C1 segment of cervical spinal cord (tissue), 14 donors: ENCODE measurements around the gene USP31.

Experiments
- DNase-seq, 14 donors: peaks; one replicate each; lab custom pipeline; 2025; lab: John Stamatoyannopoulos, UW

USP31 gene

DNA sequence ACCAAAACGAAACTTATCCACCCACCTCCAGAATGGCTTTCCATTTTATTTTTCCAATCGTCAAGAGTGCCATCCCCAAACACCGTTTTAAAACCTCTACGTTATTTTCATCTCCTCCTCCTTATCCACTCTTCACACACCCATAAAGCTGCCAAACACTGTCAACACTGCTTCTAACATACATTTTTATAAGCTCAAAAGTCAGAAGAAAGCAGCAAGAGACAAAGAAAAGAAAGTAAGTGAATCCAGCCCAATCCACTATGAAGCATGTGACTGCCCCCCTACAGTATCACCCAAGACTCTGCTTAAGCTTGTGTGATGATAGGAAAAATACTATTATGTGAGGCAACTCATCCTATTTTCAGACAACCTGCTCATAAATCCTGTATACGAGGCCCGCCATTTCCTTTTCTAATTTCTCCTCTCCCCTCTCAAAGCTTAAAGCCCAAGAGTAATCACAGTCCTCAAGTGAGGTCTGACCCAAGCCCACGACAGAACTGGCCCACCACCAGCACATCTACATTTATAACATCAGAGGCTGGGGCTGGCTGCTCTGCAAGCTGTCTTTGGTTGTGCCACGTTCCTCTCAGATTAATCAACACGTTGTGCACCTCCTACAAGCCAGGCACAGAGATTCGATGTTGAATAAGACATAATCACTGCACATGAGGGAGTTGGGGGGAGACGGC lies 16.3 kb downstream of the USP31 start:
- peak in 2 of 14 donors; percentile 17 to 27 for DNase-seq

DNA sequence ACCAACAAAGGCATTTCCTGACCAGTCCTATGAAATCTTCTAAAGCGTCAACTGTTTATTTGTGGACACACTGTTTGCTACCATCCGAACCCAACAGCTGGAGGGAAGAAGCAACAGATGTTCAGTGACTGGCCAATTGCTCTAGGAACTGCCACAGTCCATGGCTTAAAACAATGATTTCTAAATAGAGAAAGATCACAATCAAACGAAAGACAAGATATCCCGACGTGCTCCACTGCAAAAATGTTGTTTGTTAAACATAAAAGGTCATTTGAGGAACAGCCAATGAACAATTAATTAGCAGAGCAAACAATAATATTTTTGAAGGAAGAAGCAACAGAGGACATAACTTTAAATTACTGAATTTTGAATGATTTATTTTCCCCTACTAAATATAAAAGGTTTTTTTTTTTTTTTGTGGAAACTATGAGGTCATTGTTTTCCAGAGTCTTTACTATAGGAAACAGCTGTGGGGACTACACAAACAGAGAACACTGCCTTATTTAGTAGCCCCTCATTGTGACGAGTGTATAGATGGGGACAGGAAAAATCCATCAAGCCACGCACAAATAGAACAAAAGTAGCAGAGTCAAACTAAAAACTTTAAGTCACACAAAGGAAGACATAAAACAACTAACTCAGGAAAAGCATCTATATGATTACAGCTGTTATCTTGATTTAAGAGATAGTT lies 17.2 kb downstream of the USP31 start:
- DNase-seq = peak in 2 of 14 donors; percentile 19 to 35

DNA sequence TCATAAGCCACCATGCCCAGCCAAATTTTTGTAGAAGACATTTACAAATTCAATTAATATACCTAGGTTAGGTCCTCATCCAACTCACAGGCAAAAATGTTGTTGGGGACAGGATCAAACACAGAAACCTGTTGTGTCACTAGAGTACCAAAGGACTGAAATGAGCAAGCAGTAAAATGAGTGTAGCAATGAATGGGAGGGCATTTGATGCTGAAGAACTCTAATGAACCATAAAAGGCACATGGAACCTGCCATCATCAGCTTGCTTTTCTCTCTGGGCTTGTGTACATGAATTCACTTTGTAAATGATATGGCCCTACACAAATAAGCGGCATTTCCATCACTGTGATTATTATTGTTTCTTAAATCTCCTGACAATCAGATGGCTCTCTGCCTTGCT lies 17.8 kb downstream of the USP31 start:
- DNase-seq = no peak

DNA sequence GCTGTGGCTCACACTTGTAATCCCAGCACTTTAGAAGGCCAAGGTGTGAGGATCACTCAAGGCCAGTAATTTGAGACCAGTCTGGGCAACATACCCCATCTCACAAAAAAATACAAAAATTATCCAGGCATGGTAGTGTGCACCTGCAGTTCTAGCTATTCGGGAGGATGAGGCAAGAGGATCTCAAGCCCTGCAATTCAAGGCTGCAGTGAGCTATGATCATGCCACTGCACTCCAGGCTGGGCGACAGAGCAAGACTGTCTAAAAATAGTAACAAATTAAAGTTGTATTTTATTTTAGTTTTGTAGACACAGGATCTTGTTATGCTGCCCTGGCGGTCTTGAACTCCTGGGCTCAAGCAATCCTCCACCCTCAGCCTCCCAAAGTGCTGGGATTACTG lies 18.2 kb downstream of the USP31 start:
- no peak for DNase-seq

DNA sequence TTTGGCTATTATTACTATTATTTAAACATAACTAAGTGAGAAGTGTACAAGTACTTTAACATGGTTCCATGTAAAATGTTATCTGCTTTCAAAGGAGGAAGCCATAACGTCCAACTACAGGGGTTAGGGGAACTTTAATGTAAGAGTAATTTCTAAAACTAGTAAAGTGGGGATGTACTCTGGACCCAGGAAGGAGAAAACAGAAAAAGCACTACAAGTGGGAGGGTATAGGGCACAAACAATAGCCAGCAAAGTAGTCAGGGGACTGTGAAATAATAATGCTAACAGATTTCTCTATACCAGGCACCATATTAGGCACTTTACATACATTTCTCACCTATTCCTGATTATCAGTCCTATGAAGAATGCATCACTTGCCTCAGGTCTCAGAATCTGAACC lies 19.6 kb downstream of the USP31 start:
- no peak for DNase-seq

DNA sequence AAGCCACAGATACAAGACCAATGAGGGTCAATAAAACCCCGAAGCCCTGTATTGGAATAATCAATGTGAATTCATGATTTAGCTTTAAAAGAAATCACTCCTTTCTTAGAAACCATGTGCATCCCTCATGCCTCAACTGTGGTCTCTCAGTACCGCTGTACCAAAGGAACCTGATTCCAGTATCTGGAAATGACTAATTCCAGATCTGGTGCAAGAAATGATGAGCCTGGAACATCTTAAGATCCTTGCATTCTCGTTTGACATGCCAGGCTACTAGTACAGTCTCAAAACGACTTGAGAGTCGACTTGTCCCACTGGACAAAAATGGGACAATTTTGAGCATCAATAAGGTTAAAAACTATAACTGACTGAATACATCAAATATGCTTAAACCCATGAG lies 21.2 kb downstream of the USP31 start:
- DNase-seq = no peak

DNA sequence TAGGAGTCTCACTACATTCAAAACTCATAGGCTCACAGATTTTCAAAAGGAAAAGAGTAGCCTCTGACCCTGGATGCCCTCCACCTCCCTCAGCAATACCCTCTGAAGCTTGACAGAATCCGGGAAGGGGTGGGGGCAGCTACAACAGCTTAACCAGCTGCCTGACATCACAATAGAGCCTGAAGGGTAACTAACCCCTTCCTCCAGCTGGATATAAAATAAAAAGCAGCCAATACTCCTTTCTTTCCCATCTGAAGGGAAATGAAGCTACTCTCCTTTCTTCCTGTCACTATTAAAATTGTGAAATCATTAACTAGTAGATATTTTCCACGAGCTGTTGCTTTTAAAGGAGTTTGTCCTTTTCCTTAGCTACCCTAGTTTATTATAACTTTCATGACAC lies 24.0 kb downstream of the USP31 start:
- no peak for DNase-seq

DNA sequence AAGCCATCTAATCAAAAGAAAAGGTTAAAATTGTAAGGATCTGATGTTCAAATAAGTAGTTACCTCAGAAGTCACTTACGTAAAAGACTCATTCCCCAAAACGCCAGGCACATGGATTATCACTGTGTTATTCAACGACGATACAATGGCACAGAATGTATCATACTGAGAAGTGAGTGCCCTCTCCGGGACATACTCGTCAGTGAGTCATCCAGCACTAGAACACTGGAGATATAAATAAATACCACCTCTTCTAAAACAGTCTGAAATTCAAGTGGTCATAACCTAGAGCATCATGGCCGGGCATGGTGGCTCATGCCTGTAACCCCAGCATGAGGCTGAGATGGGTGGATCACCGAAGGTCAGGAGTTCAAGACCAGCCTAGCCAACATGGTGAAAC lies 24.9 kb downstream of the USP31 start:
- DNase-seq = no peak

DNA sequence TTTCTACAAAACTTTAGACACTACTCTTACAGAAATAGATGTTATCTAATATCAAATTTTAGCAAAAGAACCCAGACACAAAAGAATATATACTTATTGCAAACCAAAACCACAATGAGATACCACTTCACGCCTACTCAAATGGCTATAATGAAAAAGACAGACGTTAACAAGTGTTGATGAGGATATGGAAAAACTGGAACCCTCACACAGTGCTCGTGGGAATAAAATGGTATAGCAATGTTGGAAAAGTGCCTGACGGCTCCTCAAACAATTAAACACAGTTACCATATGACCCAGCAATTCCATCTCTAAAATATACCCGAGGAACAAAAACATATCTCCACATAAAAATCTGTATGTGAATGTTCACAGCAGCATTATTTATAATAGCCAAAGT lies 27.1 kb downstream of the USP31 start:
- DNase-seq = no peak

DNA sequence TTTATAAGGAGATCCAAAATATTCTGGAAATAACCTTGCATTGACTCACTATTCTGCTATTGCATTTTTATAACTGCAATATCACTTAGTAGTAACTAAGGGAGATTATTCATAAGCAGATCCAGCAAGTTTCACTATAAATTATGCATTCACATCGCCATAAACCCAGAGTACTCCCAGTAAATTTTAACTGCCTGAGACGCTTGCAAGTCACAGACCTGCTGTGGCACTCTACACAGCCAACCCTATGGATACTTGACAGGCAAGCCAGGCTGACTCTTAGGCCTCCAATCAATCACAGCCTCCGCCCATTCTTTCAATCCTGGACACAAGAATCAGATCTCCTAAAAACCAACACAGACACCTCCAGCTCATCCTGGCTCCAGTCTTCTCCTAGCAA lies 28.2 kb downstream of the USP31 start:
- no peak for DNase-seq

DNA sequence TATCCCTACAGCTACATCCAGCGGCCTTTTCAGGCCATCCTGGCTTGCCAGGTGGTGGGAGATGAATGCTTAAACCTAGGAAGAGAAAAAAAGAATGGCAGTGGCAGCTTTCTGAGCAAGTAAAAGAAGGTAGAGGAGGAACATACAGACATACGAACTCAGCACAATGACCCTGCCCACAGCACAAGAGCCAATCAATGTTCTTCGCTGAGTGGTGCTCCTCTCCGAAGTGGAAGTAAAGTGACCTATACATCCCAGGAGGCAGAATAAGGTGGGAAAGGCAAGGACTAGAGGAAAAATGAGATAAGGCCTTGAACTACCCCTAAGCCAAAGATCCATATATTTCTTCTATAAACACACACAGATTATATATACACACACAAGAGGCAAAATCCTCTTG lies 28.7 kb downstream of the USP31 start:
- no peak for DNase-seq

DNA sequence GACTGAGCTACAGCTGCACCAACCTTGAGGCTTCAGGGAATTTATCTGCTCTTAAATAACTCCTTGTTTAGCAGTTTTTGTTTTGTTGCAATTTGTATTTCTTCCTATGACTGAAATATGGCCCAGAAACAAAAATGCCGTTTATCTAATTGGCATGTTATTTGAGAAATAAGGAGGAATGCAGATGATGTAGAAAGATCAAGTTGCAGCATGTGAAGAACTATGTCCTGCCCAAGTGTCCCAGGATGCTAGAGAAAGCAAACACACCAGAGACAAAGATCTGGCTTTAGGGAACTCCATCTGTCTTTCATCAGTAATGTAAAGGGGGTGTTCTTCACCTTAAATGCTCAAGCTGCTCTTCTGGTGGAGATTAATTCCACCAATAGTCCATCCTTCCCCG lies 29.7 kb downstream of the USP31 start:
- DNase-seq = no peak

DNA sequence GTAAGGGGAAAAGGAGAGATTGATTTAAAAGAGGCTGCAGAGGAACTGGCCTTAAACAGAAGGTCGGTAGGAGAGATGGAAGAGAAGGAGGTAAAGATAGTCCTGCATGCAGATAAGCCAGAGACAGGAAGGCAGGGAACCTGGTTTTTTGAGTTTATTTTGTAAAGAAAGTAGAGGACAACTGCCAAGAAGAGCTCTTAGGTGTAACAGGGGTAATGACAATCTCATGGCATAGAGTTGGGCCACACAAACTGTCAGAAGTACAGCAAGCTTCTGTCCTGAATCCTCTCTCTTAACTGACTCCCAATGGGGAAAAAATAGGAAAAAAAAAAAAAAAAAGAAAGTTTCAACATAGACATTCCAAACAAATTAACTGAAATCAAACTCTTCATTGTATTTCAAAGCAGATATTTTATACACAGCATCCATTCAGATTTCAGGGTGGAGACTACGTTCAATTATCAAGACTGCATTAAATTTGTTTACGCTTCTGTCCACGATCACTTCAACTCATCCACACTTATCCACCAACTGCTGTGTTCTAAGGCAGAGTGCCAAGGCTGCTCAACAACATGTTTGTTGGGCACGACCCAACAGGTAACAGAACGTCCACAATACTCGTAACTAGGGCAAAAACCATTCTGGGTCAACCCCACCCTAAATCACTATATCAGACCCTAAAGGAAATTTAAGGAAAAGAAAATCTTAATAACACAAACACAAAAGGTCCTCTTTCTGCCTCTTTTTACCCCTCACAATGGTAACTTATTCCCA lies 34.9 kb downstream of the USP31 start:
- peak in 1 of 14 donors; percentile 47 for DNase-seq

DNA sequence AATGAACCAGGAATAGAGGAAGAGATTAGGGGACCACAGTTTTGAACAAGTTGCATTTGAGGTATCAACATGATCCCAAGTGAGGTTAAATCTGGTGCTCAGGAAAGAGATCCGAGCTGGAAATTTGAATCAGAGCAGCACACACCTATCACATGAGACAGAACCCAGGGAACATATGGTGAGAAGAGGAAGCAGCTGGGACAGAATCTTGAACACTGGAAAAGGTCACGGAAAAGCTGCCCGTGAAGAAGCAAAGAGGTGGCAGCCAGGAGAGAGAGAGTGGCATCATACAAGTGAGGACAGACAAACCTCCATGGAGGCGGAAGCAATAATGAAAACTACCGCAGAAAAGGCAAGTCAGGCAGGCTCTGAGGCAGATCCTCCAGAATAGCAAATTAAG lies 36.1 kb downstream of the USP31 start:
- peak in 1 of 14 donors; percentile 59 for DNase-seq

DNA sequence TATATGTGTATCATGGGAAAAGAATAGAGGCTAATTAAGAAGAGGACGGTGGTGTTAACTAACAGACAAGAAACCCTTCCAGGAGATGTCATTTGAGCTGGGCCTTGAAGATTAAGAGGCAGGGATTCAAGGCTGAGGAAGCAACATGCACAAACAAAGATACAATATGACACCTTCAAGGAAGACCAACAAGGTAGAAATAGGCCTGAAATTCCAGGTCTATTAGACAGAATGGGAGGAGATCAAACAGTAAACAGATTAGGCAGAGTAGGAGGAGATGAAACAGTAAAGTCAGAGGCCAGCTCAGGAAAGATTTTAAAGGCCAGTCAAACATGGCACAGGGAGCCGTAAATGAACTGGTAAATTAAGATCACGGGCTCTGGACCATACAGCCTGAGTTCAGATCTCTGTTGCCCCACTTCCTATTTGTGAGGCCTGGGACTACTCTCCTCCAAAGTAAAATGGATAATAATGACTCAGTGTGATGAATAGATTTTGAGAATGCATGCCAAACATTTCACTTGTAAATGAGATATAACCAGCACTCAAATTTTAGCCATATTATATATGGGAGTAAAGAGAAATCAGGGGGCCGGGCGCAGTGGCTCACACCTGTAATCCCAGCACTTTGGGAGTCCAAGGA lies 38.9 kb downstream of the USP31 start:
- no peak for DNase-seq

DNA sequence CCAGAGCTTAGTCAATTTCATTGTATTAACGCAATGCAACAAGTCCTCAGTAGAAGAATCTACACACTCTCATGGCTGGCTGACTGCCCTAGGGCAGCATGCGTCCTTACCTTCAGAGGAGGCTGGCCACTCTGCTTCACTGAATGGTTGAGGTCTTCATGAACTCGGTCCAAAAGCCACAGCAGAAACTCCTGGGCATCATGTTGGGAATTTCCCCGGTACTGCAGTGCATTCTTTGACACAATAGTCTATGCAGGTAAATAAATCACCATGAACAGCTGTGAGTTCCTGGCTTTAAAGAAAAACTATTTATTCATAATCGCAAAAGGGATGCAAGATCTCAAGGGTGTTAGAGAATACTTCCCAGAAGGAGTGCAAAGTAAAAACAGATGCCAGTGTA lies 41.3 kb downstream of the USP31 start:
- no peak for DNase-seq

DNA sequence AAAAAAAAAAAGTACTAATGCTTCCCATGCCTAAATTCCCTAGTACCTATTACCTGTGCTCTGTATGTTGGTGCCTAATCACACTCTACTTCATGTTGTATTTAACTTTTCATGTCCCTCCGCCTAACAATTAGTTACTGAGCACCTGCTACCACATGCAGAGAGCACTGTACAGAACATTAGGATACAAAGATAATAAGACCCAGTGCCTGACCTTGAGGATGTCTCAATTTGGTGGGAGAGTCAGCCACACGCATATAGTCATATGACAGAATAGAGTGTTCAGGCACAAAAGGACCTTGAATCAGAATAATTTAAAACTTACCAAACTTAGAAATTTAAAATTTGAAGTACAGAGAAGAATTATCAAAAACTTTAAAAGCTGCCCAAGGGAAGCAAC lies 42.1 kb downstream of the USP31 start:
- no peak for DNase-seq

DNA sequence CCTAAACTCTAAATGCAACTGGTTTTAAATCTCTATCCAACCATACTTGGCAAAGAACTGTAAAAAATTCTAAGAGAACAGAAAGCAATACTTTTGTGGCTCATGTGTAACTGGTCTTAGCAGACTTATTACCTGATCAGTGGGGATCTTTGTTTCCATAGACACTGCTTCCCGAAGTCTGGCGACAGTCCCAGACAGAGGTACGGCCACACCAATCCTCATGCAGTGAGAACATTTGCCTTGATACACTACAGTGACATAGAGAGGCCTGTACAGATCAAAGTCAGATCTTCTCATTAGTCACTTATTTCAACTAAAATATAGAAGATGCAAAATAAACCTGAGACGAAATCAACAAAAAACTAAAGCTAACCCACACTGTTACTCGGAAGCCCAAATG lies 43.9 kb downstream of the USP31 start:
- peak in 1 of 14 donors; percentile 17 for DNase-seq

DNA sequence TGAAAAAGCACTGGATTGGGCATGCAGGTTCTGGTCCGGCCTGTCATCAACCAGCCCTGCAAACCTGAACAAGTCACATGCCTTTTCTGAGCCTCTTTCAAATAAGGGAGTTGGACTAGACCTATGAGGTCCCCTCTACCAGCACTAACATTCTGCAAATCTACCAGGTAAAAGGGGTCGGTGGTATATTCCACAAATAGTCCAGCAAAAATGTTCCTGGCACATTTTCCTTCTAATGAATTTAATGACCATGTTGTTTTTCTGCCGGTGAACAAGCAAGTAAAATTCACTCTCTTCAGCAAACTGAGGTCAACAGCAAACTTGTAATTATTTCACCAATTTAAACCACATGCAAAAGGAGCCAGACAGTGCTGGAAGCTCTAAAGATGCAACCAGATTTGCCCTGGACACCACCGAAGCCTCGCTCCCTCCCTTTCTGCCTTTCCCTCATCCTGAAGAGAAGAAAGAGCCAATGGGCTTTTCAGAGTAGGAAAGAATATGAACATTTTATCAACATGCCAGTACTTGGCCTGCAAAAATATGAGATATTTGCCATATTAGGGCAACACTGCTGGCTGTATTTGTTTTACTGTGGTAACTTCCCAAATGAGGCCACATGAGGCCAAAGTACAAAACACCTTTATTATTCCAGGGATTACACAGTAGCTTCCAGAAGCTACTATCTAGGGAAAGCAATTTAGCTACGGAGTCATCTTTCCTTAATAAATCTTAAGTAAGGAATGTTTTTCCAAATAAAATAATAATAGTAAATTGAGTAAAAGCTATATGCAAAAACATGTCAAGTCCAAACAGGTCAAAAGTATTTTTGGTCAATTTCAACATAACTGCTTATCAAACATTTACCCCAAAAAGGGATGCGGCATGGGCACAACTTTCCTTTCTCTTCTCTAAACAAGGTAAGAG lies 45.0 kb downstream of the USP31 start:
- no peak for DNase-seq

DNA sequence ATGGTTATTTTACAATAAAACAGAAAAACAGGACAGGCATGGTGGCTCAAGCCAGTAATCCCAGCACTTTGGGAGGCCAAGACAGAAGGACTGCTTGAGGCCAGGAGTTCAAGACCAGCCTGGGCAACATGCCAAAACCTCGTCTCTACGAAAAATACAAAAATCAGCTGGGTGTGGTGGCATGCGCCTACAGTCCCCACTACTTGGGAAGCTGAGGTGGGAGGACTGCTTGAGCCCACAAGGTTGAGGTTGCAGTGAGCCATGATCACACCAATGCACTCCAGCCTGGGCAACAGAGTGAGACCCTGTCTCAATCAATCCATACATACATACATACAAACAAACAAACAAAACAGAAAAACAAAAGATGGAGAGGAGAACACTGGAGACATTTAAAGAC lies 45.6 kb downstream of the USP31 start:
- no peak for DNase-seq

DNA sequence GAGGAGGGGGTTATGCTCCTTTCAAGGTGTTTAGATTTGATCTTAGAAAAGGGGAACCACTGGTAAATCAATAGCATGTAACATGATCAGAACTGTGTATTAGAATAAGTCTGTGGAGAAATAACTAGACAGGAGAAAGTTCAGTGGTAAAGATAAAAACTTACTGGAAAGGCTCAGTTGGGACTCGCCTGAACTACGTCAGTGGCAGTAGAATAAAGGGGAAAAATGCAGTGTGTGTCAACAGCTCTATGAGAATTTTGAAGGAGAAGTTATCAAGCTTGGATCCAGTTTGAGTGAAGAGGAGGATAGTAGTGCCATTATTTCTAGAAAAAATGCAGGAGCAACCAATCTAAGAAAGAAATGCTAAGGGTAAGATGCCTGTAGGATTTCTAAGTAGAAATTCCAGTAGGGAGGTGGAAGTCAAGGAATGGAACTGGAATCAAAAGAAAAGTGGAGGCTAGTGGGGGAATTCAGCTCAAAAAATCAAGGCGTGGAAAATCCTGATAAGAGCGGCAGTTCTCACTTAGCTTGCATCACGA lies 48.2 kb downstream of the USP31 start:
- no peak for DNase-seq
